H9 (cell line): Measurements from ENCODE around the gene RAB22A. TPM values are rescaled to one million over a fixed set of nuclear protein-coding genes. Genes with fewer than 3 reads are reported as not detected.

Experiments
- DNase-seq: peaks from one replicate; pipeline ENCODE4 v3.0.0-alpha.2; 2017
- H2AFZ ChIP-seq: one replicate; pipeline ENCODE4 v1.6.1; 2013; ENCODE audit warnings: mild to moderate bottlenecking, low read length, control low read depth, moderate library complexity
- H2AK5ac ChIP-seq: 2 replicates; pipeline ENCODE4 v1.6.1; 2013; ENCODE audit warnings: low read length, control low read depth, mixed read lengths; ENCODE audit not compliant: insufficient read length
- H2BK120ac ChIP-seq: one replicate; pipeline ENCODE4 v1.6.1; 2013; ENCODE audit warnings: low read depth, mild to moderate bottlenecking, low read length, control low read depth, inconsistent platforms; ENCODE audit not compliant: poor library complexity, severe bottlenecking
- H2BK12ac ChIP-seq: 2 replicates; pipeline ENCODE4 v1.6.1; 2013; ENCODE audit warnings: low read length, control low read depth, mixed read lengths, low read depth; ENCODE audit not compliant: insufficient read length
- H2BK15ac ChIP-seq: 2 replicates; pipeline ENCODE4 v1.6.1; 2013; ENCODE audit warnings: low read depth, low read length, control low read depth
- H2BK20ac ChIP-seq: one replicate; pipeline ENCODE4 v1.6.1; 2013; ENCODE audit warnings: low read depth, mild to moderate bottlenecking, low read length, control low read depth, inconsistent platforms; ENCODE audit not compliant: poor library complexity, severe bottlenecking
- H2BK5ac ChIP-seq: 2 replicates; pipeline ENCODE4 v1.6.1; 2013; ENCODE audit warnings: low read length, control low read depth, mixed read lengths; ENCODE audit not compliant: insufficient read length
- H3K14ac ChIP-seq: 2 replicates; pipeline ENCODE4 v1.6.1; 2013; ENCODE audit warnings: low read length, control low read depth; ENCODE audit not compliant: insufficient read depth
- H3K18ac ChIP-seq: 2 replicates; pipeline ENCODE4 v1.6.1; 2013; ENCODE audit warnings: low read depth, mild to moderate bottlenecking, mixed read lengths, low read length, control low read depth; ENCODE audit not compliant: insufficient read length
- H3K23ac ChIP-seq: 2 replicates; pipeline ENCODE4 v1.6.1; 2013; ENCODE audit warnings: low read length, control low read depth, mixed read lengths, low read depth; ENCODE audit not compliant: insufficient read length
- H3K23me2 ChIP-seq: 2 replicates; pipeline ENCODE4 v1.6.1; 2013; ENCODE audit warnings: low read depth, mild to moderate bottlenecking, mixed read lengths, low read length, control low read depth; ENCODE audit not compliant: insufficient read length, poor library complexity, severe bottlenecking
- H3K27ac ChIP-seq: 2 replicates; pipeline ENCODE4 v1.5.1; 2013; ENCODE audit warnings: low read length, control low read depth, mixed read lengths, low read depth; ENCODE audit not compliant: insufficient read length
- H3K27me3 ChIP-seq: 2 replicates; pipeline ENCODE4 v1.6.1; 2013; ENCODE audit warnings: low read length, control low read depth, inconsistent platforms; ENCODE audit not compliant: insufficient read depth
- H3K4ac ChIP-seq: 2 replicates; pipeline ENCODE4 v1.6.1; 2013; ENCODE audit warnings: low read depth, mild to moderate bottlenecking, control low read depth, inconsistent platforms, low read length, moderate library complexity
- H3K4me1 ChIP-seq: 2 replicates; pipeline ENCODE4 v1.6.1; 2013; ENCODE audit warnings: low read length, control low read depth, inconsistent platforms; ENCODE audit not compliant: insufficient read depth
- H3K4me2 ChIP-seq: 2 replicates; pipeline ENCODE4 v1.6.1; 2013; ENCODE audit warnings: low read length, control low read depth, mixed read lengths; ENCODE audit not compliant: insufficient read length, insufficient read depth
- H3K56ac ChIP-seq: 2 replicates; pipeline ENCODE4 v1.6.1; 2013; ENCODE audit warnings: low read depth, mild to moderate bottlenecking, mixed read lengths, low read length, control low read depth; ENCODE audit not compliant: insufficient read length
- H3K79me1 ChIP-seq: 2 replicates; pipeline ENCODE4 v1.6.1; 2013; ENCODE audit warnings: low read depth, mild to moderate bottlenecking, moderate library complexity, low read length, control low read depth, inconsistent platforms; ENCODE audit not compliant: insufficient read depth, poor library complexity, severe bottlenecking
- H3K79me2 ChIP-seq: 2 replicates; pipeline ENCODE4 v1.6.1; 2013; ENCODE audit warnings: low read length, control low read depth, inconsistent platforms; ENCODE audit not compliant: insufficient read depth
- H3K9ac ChIP-seq: 2 replicates; pipeline ENCODE4 v1.6.1; 2013; ENCODE audit warnings: low read length, control low read depth, mixed read lengths; ENCODE audit not compliant: insufficient read length; ENCODE audit errors: extremely low read depth
- H3K9me3 ChIP-seq: one replicate; pipeline ENCODE4 v1.6.1; 2013; ENCODE audit warnings: low read depth, low read length, inconsistent platforms; ENCODE audit not compliant: control insufficient read depth
- H3T11ph ChIP-seq: one replicate; pipeline ENCODE4 v1.6.1; 2013; ENCODE audit warnings: mild to moderate bottlenecking, low read length, control low read depth, inconsistent platforms
- H4K20me1 ChIP-seq: one replicate; pipeline ENCODE4 v1.6.1; 2013; ENCODE audit not compliant: control insufficient read depth, insufficient read length, insufficient read depth
- H4K5ac ChIP-seq: 2 replicates; pipeline ENCODE4 v1.6.1; 2013; ENCODE audit warnings: low read depth, mild to moderate bottlenecking, mixed read lengths, low read length, control low read depth; ENCODE audit not compliant: insufficient read length
- H4K8ac ChIP-seq: replicated peaks from 2 replicates; pipeline ENCODE4 v1.6.1; 2013; ENCODE audit warnings: low read length, control low read depth, mixed read lengths, low read depth; ENCODE audit not compliant: insufficient read length
- H4K91ac ChIP-seq: 2 replicates; pipeline ENCODE4 v1.6.1; 2013; ENCODE audit warnings: low read depth, mild to moderate bottlenecking, moderate library complexity, mixed read lengths, low read length, control low read depth; ENCODE audit not compliant: insufficient read length
- H3K27ac Mint-ChIP-seq, 3 experiments: 2 replicates in 2 of 3; 3 replicates in 1 of 3; pipeline ENCODE4 v1.8.0; 2020 to 2021; ENCODE audit warnings: mixed read lengths in 3 of 3, mild to moderate bottlenecking in 1 of 3, moderate library complexity in 1 of 3
- H3K27me3 Mint-ChIP-seq: 2 replicates; pipeline ENCODE4 v1.8.0; 2021; ENCODE audit warnings: low read depth, mild to moderate bottlenecking, moderate library complexity, mixed read lengths
- H3K36me3 Mint-ChIP-seq, 3 experiments: 2 replicates in 2 of 3; 3 replicates in 1 of 3; pipeline ENCODE4 v1.8.0; 2020 to 2021; ENCODE audit warnings: low read depth in 3 of 3, mixed read lengths in 3 of 3; ENCODE audit not compliant: insufficient read depth in 1 of 3
- H3K4me1 Mint-ChIP-seq, 2 experiments: 2 replicates each; pipeline ENCODE4 v1.8.0; 2020; ENCODE audit warnings: mixed read lengths in 2 of 2
- H3K4me3 Mint-ChIP-seq, 2 experiments: 2 replicates in 1 of 2; 3 replicates in 1 of 2; pipeline ENCODE4 v1.8.0; 2020 to 2021; ENCODE audit warnings: mild to moderate bottlenecking in 2 of 2, mixed read lengths in 2 of 2, moderate library complexity in 1 of 2
- H3K9me3 Mint-ChIP-seq, 2 experiments: 2 replicates in 1 of 2; 3 replicates in 1 of 2; pipeline ENCODE4 v1.8.0; 2020; ENCODE audit warnings: mild to moderate bottlenecking in 2 of 2, mixed read lengths in 2 of 2, moderate library complexity in 1 of 2
- CTCF ChIP-seq: fragments of 200-600 bp; sonication (generic); conservative IDR thresholded peaks from 3 replicates; pipeline ENCODE4 v1.8.0; 2021; ENCODE audit warnings: antibody characterized with exemption, mild to moderate bottlenecking
- WGBS: extraction: QIAGEN DNeasy Blood & Tissue Kit; methylation state at CpG from one replicate; pipeline ENCODE4 v1.1.7; 2013; ENCODE audit warnings: missing lambda C conversion rate, low lambda C conversion rate, mixed read lengths; ENCODE audit not compliant: insufficient read length; ENCODE audit errors: extremely low coverage; 5-methylcytosine and 5-hydroxymethylcytosine counted together
- total RNA-seq: library from RNA; stranded (reverse); gene quantifications from 2 replicates; pipeline ENCODE4 v1.2.1, GENCODE V29; 2021

RAB22A gene
- total RNA-seq, 1 experiment from 2014 or later: 6.3 TPM

GRCh38 chr20:58384821-58385220, 75.3 kb downstream of the RAB22A start:
- H3K9ac ChIP-seq: no peak overlapping the region
- peaks cover 4% of the 10 kb centered on the region; the same call in 1 of the 2 replicates for H3K79me2 ChIP-seq
- no peak overlapping the region for H3K27ac ChIP-seq
- H3K79me1 ChIP-seq: no peaks in the 10 kb centered on the region
- peaks cover 6% of the 10 kb centered on the region for H3K27me3 Mint-ChIP-seq
- H4K91ac ChIP-seq: no peak overlapping the region
- H4K20me1 ChIP-seq: peaks cover 2% of the 10 kb centered on the region
- no peak overlapping the region for H3T11ph ChIP-seq
- no peak overlapping the region for H3K56ac ChIP-seq
- H3K4ac ChIP-seq: no peak overlapping the region
- WGBS: no CpG with 5 or more reads among the region's 5 CpGs
- no peaks in the 10 kb centered on the region; the same call in 1 of the 2 replicates for H3K4me1 ChIP-seq
- no peak overlapping the region for H2BK15ac ChIP-seq
- H4K8ac ChIP-seq: no peak overlapping the region
- no peak overlapping the region for H3K23ac ChIP-seq
- H2BK5ac ChIP-seq: no peak overlapping the region
- no peak overlapping the region for H3K18ac ChIP-seq
- H4K5ac ChIP-seq: no peak overlapping the region
- H2AK5ac ChIP-seq: no peak overlapping the region
- no peak overlapping the region for H2BK120ac ChIP-seq
- no peaks in the 10 kb centered on the region for H3K27me3 ChIP-seq
- no peak overlapping the region for H2BK20ac ChIP-seq
- H3K36me3 Mint-ChIP-seq: peaks cover 10 to 15% (median 11%) of the 10 kb centered on the region in 3 experiments
- H3K4me2 ChIP-seq: no peak overlapping the region
- TF ChIP-seq CTCF: no peak
- peaks cover 7% of the 10 kb centered on the region for H3K23me2 ChIP-seq
- peaks cover 12% of the 10 kb centered on the region for H3K9me3 ChIP-seq
- H2AFZ ChIP-seq: no peak overlapping the region
- DNase-seq: peak; percentile 7
- no peak overlapping the region; a peak in 1 of 5 replicates for H3K4me3 Mint-ChIP-seq
- no peak overlapping the region for H3K27ac Mint-ChIP-seq
- H3K14ac ChIP-seq: no peak overlapping the region
- H3K9me3 Mint-ChIP-seq: peaks cover 20 to 27% of the 10 kb centered on the region in 2 experiments
- peaks cover 2 to 4% of the 10 kb centered on the region in 2 experiments for H3K4me1 Mint-ChIP-seq
- H2BK12ac ChIP-seq: no peak overlapping the region
